A673 (cell line): ENCODE data around the gene IFT27.

Source experiments
- EZH2 ChIP-seq: fragments of 200-600 bp; sonication (generic); IDR thresholded peaks from 2 replicates; pipeline ENCODE4 v1.6.1; 2017; ENCODE audit warnings: borderline replicate concordance, low read depth, mild to moderate bottlenecking, mixed read lengths, antibody characterized with exemption, low read length; ENCODE audit not compliant: poor library complexity, severe bottlenecking
- TF ChIP-seq, protein P1 (sequence below): fragments of 300-800, 200-600 bp; sonication (generic); conservative IDR thresholded peaks from 2 replicates; pipeline ENCODE4 v1.5.1; 2017; ENCODE audit warnings: low read depth, mild to moderate bottlenecking, antibody characterized with exemption, low read length, moderate library complexity, mixed read lengths

DNA sequence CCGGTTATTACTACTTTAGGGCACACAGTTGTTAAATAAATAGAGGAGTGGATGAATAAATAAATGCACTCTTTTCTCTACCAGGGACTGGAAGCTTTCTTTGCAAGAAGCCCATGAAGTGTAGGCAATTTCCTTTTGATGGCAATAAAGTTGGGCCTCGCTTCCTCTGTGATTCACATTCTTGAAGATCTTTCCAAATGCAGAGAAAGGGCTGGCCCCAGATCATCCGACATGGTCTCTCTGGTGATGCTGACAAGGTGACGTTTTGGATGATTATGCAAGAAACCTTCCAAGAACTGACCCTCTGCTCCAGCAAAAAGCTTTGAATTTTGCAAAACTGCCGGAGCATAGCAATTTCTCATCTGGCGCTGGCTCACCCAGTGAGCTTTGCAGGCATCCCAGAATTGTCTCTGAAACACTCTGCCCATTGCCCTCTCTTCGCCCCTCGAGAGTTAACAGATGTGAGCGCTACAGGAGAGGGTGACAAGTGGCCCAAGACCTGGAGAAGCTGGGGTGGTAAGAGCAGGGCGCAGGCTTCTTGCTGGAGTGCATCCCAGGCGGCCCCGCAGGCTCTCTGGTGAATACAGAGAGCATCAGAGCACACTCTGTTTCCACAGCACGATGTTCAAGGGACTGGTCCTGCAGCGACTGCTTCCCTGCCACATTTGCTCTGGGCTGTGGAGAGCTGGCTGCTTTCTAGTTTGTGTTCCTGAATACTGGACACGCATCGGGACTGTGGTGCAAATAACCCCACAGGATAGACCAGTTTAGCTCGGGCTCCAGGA lies 11.5 kb upstream of the IFT27 start:
- TF ChIP-seq, protein P1, sequence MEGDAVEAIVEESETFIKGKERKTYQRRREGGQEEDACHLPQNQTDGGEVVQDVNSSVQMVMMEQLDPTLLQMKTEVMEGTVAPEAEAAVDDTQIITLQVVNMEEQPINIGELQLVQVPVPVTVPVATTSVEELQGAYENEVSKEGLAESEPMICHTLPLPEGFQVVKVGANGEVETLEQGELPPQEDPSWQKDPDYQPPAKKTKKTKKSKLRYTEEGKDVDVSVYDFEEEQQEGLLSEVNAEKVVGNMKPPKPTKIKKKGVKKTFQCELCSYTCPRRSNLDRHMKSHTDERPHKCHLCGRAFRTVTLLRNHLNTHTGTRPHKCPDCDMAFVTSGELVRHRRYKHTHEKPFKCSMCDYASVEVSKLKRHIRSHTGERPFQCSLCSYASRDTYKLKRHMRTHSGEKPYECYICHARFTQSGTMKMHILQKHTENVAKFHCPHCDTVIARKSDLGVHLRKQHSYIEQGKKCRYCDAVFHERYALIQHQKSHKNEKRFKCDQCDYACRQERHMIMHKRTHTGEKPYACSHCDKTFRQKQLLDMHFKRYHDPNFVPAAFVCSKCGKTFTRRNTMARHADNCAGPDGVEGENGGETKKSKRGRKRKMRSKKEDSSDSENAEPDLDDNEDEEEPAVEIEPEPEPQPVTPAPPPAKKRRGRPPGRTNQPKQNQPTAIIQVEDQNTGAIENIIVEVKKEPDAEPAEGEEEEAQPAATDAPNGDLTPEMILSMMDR, result no peak
- no peak for TF ChIP-seq EZH2
